ENCODE results near the gene FAM13B.

The FAM13B gene

DNA sequence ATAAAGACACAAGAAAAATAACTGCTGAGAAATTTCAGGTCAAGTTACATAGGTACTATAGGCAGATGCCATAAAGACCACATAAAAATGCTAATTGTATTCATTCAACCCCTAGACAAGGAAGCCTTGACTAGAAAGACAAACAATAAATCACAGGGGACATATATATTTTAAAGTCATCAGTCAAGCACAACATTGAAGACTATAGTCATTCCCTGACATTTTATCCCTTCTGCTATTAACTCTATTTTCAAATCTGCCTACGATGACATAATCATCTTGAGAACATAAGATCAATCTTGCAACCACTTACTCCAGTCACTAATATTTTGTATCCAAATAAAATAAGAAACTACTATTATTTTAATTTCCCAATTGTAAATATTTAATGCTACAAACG is 38.3 kb downstream of the FAM13B start:
- TF ChIP-seq FOXP2 (optimal IDR thresholded peaks at IDR 0.05; ENCODE audit: borderline replicate concordance, extremely low read depth, extremely low read length, insufficient read depth) = no peak
- no peak for TF ChIP-seq SIN3A (IDR thresholded peaks at IDR 0.05; ENCODE audit: borderline replicate concordance, insufficient read depth, low read length)
- TF ChIP-seq, protein P1, sequence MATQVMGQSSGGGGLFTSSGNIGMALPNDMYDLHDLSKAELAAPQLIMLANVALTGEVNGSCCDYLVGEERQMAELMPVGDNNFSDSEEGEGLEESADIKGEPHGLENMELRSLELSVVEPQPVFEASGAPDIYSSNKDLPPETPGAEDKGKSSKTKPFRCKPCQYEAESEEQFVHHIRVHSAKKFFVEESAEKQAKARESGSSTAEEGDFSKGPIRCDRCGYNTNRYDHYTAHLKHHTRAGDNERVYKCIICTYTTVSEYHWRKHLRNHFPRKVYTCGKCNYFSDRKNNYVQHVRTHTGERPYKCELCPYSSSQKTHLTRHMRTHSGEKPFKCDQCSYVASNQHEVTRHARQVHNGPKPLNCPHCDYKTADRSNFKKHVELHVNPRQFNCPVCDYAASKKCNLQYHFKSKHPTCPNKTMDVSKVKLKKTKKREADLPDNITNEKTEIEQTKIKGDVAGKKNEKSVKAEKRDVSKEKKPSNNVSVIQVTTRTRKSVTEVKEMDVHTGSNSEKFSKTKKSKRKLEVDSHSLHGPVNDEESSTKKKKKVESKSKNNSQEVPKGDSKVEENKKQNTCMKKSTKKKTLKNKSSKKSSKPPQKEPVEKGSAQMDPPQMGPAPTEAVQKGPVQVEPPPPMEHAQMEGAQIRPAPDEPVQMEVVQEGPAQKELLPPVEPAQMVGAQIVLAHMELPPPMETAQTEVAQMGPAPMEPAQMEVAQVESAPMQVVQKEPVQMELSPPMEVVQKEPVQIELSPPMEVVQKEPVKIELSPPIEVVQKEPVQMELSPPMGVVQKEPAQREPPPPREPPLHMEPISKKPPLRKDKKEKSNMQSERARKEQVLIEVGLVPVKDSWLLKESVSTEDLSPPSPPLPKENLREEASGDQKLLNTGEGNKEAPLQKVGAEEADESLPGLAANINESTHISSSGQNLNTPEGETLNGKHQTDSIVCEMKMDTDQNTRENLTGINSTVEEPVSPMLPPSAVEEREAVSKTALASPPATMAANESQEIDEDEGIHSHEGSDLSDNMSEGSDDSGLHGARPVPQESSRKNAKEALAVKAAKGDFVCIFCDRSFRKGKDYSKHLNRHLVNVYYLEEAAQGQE (IDR thresholded peaks at IDR 0.05; ENCODE audit: insufficient read depth in 1 of 2, low read depth in 2 of 2, low read length in 2 of 2) = no peak
- no peak for TF ChIP-seq TAF1 (IDR thresholded peaks at IDR 0.05; ENCODE audit: borderline replicate concordance, insufficient read depth, low read length)
- no peak for TF ChIP-seq POLR2AphosphoS5 (IDR thresholded peaks at IDR 0.05; ENCODE audit: low read depth, low read length)

DNA sequence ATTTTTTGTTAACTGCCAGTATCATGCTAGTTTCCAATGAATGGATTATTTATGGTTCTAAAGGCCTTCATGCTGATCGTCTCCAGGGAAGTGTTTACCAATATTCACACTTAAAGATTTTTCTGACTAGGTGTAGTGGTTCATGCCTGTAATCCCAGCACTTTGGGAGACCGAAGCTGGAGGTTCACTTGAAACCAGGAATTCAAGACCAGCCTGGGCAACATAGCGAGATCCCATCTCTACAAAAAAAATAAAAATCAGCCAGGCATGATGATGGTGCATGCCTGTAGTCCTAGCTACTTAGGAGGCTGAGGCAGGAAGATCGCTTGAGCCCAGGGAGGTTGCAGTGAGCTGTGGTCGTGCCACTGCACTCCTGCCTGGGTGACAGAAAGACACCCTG is 43.5 kb downstream of the FAM13B start:
- TF ChIP-seq POLR2AphosphoS5 (IDR thresholded peaks at IDR 0.05; ENCODE audit: low read depth, low read length) (no peak), SIN3A (IDR thresholded peaks at IDR 0.05; ENCODE audit: borderline replicate concordance, insufficient read depth, low read length) (no peak), FOXP2 (optimal IDR thresholded peaks at IDR 0.05; ENCODE audit: borderline replicate concordance, extremely low read depth, extremely low read length, insufficient read depth) (no peak), TAF1 (IDR thresholded peaks at IDR 0.05; ENCODE audit: borderline replicate concordance, insufficient read depth, low read length) (no peak)
- TF ChIP-seq, protein P1 (IDR thresholded peaks at IDR 0.05; ENCODE audit: insufficient read depth in 1 of 2, low read depth in 2 of 2, low read length in 2 of 2) = no peak

DNA sequence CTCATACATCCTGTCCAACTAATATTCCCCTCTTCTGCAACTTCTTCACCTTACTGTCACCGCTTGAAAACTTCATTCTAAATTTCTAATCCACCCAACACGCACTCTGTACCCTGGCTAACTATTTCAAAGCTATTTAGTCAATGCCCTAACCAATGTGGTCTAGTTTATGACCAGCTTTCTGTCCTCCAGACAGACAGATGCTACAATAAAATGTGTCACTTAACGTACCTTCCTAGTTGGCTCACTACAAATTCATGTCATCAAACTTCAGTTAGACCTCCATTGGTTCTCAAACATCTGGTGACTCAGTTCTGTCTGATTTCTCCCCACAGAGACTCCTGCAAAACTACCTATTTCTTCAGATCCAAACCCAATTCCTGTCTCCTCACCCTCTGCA is 57.7 kb downstream of the FAM13B start:
- TF ChIP-seq, protein P1 (IDR thresholded peaks at IDR 0.05; ENCODE audit: insufficient read depth in 1 of 2, low read depth in 2 of 2, low read length in 2 of 2) = no peak
- TF ChIP-seq POLR2AphosphoS5 (IDR thresholded peaks at IDR 0.05; ENCODE audit: low read depth, low read length) (no peak), SIN3A (IDR thresholded peaks at IDR 0.05; ENCODE audit: borderline replicate concordance, insufficient read depth, low read length) (no peak), TAF1 (IDR thresholded peaks at IDR 0.05; ENCODE audit: borderline replicate concordance, insufficient read depth, low read length) (no peak), FOXP2 (optimal IDR thresholded peaks at IDR 0.05; ENCODE audit: borderline replicate concordance, extremely low read depth, extremely low read length, insufficient read depth) (no peak)

DNA sequence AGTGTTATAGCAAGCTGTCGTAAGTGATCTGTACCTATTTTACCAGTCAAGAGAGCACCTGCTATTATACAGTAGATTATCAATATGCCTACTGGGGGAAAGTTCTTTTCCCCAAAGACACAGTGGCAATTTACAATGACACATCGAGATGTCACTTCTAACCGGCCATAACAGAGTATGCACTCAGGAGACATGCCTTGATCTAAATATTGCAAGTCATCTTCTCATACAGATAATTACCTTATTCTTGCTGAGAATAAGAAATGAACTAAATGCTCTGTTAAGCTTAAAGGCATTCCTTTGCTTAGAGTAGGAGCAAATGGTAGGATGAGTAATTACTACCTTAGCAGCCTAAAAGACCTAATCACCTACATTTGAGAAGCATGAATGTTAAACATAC is 72.1 kb downstream of the FAM13B start:
- no peak for TF ChIP-seq SIN3A (IDR thresholded peaks at IDR 0.05; ENCODE audit: borderline replicate concordance, insufficient read depth, low read length)
- TF ChIP-seq, protein P1 (IDR thresholded peaks at IDR 0.05; ENCODE audit: insufficient read depth in 1 of 2, low read depth in 2 of 2, low read length in 2 of 2) = no peak
- TF ChIP-seq TAF1 (IDR thresholded peaks at IDR 0.05; ENCODE audit: borderline replicate concordance, insufficient read depth, low read length) = no peak

DNA sequence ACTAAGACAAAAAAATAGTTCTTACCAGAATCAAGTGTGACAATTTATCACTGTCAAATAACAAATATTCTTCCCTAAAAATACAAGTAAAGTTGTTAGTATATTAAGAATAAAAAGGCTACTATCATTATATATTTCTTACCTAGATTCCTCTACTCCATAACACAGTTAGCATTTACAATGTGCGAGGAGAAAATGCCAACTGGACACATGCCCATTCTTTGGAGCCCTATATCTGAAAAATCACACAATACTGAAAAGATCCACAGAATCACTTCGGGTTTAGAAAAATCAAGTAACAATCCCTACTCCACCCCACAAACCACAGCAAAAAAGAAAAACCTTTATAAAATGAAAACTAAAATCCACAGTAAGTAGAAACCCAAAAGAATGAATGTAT is 72.7 kb downstream of the FAM13B start:
- TF ChIP-seq SIN3A (IDR thresholded peaks at IDR 0.05; ENCODE audit: borderline replicate concordance, insufficient read depth, low read length) (no peak), POLR2AphosphoS5 (IDR thresholded peaks at IDR 0.05; ENCODE audit: low read depth, low read length) (no peak), FOXP2 (optimal IDR thresholded peaks at IDR 0.05; ENCODE audit: borderline replicate concordance, extremely low read depth, extremely low read length, insufficient read depth) (no peak)
- TF ChIP-seq, protein P1 (IDR thresholded peaks at IDR 0.05; ENCODE audit: insufficient read depth in 1 of 2, low read depth in 2 of 2, low read length in 2 of 2) = no peak
